ENCODE data around the gene ZNRF4.
"Not testable (repeated sequence)": the region's sequence is repeated elsewhere in the genome, so short reads cannot be mapped to it uniquely, and the experiment has no call there.

The ZNRF4 gene, protein sequence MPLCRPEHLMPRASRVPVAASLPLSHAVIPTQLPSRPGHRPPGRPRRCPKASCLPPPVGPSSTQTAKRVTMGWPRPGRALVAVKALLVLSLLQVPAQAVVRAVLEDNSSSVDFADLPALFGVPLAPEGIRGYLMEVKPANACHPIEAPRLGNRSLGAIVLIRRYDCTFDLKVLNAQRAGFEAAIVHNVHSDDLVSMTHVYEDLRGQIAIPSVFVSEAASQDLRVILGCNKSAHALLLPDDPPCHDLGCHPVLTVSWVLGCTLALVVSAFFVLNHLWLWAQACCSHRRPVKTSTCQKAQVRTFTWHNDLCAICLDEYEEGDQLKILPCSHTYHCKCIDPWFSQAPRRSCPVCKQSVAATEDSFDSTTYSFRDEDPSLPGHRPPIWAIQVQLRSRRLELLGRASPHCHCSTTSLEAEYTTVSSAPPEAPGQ

DNA sequence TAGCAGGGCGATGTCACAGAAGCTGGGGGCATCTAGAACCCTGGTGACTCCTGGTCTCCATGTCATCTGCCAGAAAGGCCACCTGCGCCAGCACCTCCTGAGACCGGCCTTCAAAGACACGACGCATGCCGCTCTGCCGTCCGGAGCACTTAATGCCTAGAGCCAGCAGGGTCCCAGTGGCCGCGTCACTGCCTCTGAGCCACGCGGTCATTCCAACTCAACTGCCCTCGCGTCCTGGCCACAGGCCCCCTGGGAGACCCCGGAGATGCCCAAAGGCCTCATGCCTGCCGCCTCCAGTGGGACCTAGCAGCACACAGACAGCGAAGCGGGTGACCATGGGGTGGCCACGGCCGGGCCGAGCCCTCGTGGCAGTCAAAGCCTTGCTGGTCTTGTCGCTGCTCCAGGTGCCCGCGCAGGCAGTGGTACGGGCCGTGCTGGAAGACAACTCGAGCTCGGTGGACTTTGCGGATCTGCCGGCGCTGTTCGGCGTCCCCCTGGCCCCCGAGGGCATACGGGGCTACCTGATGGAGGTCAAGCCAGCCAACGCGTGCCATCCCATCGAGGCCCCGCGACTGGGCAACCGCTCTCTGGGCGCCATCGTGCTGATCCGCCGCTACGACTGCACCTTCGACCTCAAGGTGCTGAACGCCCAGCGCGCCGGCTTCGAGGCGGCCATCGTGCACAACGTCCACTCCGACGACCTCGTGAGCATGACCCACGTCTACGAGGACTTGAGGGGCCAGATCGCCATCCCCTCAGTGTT, at the start of gene ZNRF4:
ZNRF4 (plus strand) TSS at position 51 of the 763 bp plus-strand sequence; CDS start at position 126, 75 bp downstream.
- Mint-ChIP-seq H3K27ac (no peak within 1 kb of the TSS), H3K9me3 (no peaks in the 10 kb centered on the region), H3K27me3 (peaks cover 17% of the 10 kb centered on the region), H3K4me1 (no peaks in the 10 kb centered on the region), H3K4me3 (no peak within 1 kb of the TSS)
- no peak for DNase-seq
- no peak for ATAC-seq

DNA sequence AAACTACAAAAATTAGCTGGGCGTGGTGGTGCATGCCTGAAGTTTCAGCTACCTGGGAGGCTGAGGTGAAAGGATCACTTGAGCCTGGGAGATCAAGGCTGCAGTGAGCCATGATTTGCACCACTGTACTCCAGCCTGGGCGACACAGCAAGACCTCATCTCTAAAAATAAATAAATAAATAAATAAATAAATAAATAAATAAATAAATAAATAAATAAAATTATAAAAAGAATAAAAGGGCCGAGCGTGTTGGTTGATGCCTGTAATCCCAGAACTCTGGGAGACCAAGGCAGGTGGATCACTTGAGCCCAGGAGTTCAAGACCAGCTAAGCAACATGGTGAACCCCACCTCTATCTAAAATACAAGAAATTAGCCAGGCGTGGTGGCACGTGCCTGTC, 49.0 kb upstream of the ZNRF4 start:
- not testable (repeated sequence) for H3K4me1 Mint-ChIP-seq

DNA sequence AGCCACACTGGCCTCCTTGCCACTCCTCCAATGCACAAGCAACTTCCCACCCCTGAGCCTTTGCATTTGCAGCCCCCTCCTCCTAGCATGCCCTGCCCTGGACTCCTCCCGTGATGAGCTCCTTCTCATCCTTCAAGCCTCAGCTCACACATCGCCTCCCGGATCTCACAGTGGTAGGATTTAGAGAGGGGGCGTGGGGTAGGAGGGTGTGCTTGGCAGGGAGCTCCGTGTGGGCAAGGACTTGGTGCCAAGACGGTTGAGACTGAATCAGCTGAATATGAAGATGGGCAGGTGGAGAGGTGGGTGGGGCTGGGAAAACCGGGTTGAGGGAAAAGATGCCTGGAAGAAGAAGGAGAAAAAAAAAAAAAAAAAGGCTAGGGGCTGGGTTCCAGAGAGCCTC, 48.4 kb upstream of the ZNRF4 start:
- ATAC-seq (no peak), DNase-seq (no peak)
- H3K9me3 Mint-ChIP-seq = peaks cover 13 to 31% of the 10 kb centered on the region in 2 donors
- H3K27me3 Mint-ChIP-seq = peaks cover 26% of the 10 kb centered on the region
- H3K4me3 Mint-ChIP-seq = no peak overlapping the region
- no peaks in the 10 kb centered on the region for H3K4me1 Mint-ChIP-seq
- no peak overlapping the region for H3K27ac Mint-ChIP-seq

More for the DNA sequence above, 49.0 kb upstream of the ZNRF4 start:
- not testable (repeated sequence) for H3K27ac Mint-ChIP-seq, H3K4me3 Mint-ChIP-seq, ATAC-seq, DNase-seq
- Mint-ChIP-seq H3K27me3 (peaks cover 26% of the 10 kb centered on the region), H3K9me3 (peaks cover 13 to 31% of the 10 kb centered on the region in 2 donors)

DNA sequence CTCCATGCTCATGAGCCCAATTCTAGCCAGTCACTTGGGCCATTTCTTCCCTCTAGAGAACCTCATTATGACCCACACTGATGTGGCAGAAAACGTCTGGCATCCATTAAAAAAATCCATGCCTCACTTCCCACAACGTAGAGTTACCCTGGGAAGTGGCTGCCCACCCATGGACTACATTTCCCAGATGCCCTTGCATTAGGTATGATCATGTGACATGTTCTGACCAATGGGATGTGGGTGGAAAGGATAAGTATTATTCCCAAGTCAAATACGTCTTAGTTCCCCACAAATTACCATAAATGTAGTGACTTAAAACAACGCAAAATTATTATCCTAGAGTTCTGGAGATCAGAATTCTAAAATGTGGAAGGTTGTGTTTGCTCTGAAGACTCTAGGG, 47.9 kb upstream of the ZNRF4 start:
- Mint-ChIP-seq H3K27ac (no peak overlapping the region), H3K4me3 (no peak overlapping the region), H3K4me1 (no peaks in the 10 kb centered on the region), H3K9me3 (peaks cover 13 to 31% of the 10 kb centered on the region in 2 donors), H3K27me3 (peaks cover 26% of the 10 kb centered on the region)
- DNase-seq = no peak
- ATAC-seq = no peak

DNA sequence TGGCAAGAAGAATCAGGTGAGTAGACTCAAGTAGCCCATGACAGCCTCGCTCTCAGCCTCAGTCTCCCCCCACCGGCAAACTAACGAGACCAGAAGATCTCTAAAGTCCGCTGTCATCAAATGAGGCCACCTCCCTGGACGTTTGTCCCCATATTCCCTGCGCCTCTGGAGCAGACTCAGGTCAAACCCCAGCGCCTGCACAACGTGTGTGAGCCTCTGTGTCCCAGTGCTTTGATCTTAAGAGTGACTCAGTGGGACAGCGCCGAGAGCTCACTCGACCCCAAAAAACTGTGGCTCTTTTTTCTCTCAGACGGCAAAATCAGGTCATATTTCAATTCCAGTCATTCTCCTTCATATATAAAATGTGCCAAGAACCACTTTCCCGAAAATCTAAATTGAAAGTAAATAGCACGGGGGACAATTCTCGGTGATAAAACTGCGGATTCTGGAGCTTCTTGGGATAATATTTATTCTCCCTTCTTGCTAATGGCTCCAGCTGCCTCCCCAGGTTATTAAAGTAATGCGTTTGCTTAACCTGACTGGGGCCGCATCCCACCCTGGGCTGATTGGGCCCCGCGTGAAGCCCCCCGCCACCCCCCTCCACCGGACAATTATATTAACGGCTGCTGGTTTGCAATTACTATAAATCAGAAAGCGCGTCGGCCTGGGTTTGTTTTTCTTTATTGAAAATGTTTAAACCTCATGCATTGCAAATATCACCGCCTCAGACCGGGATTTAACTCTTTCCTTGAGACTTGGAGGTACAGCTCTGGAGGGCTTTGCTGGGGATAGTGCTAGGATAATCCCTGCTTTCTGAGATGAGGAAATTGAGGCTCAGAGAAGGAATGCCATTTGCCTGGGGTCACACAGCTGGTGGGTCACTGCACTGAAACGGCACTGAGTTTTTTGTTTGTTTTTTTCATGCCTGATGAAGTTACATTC, 37.5 kb upstream of the ZNRF4 start:
- no peak overlapping the region for H3K27ac Mint-ChIP-seq
- ATAC-seq = no peak

DNA sequence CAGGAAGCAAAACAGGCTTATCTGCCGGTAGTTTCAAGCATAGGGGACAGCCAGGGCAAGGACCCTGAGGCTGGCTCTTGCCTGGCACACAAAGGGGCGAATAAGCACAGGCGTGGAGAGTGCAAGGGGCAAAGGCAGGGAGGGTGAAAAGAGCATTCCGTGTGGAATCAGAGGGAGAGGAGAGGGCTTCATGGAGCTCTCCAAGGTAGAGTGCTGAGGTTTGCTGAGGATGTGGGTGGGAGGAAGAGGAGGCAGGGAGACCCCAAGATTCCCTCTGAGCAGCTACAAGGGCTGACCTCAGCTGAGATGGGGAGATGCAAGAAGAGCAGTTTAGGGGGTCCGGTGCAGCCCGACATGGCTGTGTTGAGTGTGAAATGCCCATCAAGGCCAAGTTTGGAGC, 36.5 kb upstream of the ZNRF4 start:
- no peaks in the 10 kb centered on the region for H3K4me1 Mint-ChIP-seq
- no peak overlapping the region for H3K27ac Mint-ChIP-seq
- ATAC-seq (no peak), DNase-seq (no peak)
- H3K27me3 Mint-ChIP-seq = peaks cover 64% of the 10 kb centered on the region
- H3K4me3 Mint-ChIP-seq = no peak overlapping the region
- H3K9me3 Mint-ChIP-seq = peaks cover 4 to 5% of the 10 kb centered on the region in 2 donors

More for the DNA sequence above, 37.5 kb upstream of the ZNRF4 start:
- H3K27me3 Mint-ChIP-seq = peaks cover 58% of the 10 kb centered on the region
- H3K4me3 Mint-ChIP-seq = no peak overlapping the region
- H3K4me1 Mint-ChIP-seq = no peaks in the 10 kb centered on the region
- no peaks in the 10 kb centered on the region for H3K9me3 Mint-ChIP-seq
- DNase-seq = no peak

DNA sequence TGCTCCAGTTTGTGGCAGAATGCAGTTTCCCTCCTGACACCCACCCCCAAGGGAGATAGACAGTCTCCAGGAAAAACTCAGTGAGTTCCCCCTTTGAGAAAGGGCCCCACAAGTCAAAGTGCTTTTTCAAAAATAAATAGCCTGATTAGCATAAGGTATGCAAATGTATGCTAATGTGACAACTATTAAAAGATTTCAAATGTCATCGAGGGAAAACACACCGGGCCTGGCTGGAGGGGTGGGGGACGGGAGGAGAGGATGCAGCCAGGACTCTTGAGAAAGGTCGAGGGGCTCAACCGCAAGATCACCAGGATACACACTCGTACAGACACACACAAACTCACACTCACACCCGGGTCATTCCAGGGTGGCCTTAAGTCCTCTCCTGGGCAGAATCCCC, 34.3 kb upstream of the ZNRF4 start:
- H3K4me3 Mint-ChIP-seq = no peak overlapping the region
- ATAC-seq (no peak), DNase-seq (no peak)
- no peak overlapping the region for H3K27ac Mint-ChIP-seq
- H3K4me1 Mint-ChIP-seq = no peaks in the 10 kb centered on the region
- peaks cover 78% of the 10 kb centered on the region for H3K27me3 Mint-ChIP-seq
- peaks cover 9 to 11% of the 10 kb centered on the region in 2 donors for H3K9me3 Mint-ChIP-seq

DNA sequence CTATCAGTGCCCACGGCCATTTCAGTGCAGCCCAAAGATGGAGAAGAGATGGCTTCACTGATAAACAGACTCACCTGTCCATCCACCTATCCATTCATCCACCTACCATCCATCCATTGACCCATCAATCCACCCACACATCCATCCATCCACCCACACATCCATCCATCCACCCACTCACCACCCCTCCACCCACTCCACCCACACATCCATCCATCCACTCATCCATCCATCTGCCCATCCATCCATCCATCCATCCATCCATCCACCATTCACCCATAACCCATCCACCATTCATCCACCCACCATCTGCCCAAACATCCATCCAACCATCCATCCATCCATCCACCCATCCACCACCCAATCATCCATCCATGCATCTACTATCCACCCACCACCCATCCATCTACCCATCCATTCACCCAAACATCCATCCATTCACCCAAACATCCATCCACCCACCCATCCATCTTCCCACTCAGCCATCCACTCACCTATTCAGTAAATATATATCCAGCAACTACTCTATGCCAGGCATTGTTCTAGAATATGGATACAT, 31.6 kb upstream of the ZNRF4 start:
- H3K27me3 Mint-ChIP-seq = peaks cover 71% of the 10 kb centered on the region

DNA sequence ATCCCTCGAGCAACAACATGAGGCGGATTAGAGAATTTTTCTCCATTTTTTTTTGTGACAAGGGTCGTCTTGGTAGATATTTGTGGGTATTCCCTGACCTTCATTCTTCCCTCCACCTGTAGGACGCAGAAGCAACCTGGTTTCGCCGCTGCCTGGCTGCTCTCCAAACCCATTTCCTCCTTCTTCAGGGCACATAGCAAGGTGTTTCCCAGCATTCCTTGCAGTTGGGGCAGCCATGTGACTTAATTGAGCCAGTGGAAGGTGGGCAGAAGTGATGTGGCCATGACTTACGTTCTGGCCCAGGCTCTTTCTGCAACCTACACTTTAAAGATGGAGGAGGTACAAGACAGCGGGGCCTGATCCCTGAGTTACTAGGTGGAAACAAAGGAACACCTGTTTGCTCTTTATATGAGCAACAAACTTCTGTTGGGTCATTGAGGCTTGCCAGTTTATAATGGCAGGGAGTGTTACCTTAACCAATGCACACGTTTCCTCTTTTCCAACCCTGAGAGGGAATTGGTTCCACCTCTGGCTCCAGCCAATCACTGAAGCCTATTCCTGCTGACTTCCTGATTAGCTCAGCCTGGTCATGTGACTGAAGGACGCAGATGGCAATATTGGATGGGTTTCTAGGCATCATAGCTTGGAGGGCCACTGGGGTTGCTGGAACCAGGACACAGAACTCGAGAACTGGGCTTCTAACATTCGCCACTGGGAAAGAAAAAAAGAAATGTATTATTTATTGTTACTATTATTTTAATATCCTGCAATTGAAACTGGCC, 30.8 kb upstream of the ZNRF4 start:
- peak overlapping the region in 1 of 2 donors; percentile 17 for H3K27ac Mint-ChIP-seq
- ATAC-seq = no peak
- peaks cover 64% of the 10 kb centered on the region for H3K27me3 Mint-ChIP-seq
- H3K4me3 Mint-ChIP-seq = no peak overlapping the region
- DNase-seq = no peak
- H3K4me1 Mint-ChIP-seq = no peaks in the 10 kb centered on the region
- H3K9me3 Mint-ChIP-seq = peaks cover 9 to 11% of the 10 kb centered on the region in 2 donors

More for the DNA sequence above, 31.6 kb upstream of the ZNRF4 start:
- Mint-ChIP-seq H3K4me3 (no peak overlapping the region), H3K9me3 (peaks cover 9 to 11% of the 10 kb centered on the region in 2 donors), H3K4me1 (no peaks in the 10 kb centered on the region), H3K27ac (no peak overlapping the region)
- no peak for ATAC-seq
- DNase-seq = no peak

DNA sequence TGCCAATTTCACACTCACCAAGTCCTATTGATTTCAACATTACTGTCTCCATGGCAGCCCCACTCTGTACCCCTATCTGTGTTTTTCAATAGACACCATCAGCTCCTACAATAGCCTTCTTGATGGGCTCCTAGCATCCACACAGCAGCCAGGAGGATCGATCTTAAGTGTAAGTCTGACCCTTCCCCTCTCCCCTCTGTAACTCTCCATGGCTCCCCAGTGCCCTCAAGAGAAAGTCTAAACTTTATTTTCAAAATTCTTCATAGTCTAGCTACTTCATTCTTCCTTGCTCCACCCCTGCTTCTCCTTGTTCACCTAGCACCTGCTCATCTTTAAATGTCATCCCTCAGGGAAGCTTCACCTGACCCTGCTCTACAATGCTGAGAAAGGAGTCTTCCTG, 30.0 kb upstream of the ZNRF4 start:
- ATAC-seq (no peak), DNase-seq (no peak)
- Mint-ChIP-seq H3K4me3 (no peak overlapping the region), H3K27ac (no peak overlapping the region), H3K27me3 (peaks cover 58% of the 10 kb centered on the region), H3K4me1 (no peaks in the 10 kb centered on the region), H3K9me3 (peaks cover 9 to 11% of the 10 kb centered on the region in 2 donors)

DNA sequence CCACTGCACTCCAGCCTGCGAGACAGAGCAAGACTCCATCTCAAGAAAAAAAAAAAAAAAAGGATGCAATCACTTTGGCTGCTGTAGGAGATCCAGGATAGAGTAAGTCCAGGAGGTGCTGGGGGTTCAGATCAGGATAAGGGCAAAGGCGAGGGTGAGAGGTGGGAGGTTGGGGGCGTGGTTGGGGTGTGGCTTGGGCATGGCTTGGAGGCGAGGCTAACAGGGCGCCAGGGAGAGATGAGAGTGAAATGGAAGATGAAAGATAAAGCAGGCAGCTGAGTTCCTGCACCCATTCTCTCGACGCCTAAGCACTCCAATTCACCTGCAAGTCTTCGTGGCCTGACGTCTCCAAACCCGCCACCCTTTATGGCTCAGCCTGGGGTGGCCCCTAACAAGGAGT, 25.0 kb upstream of the ZNRF4 start:
- peaks cover 8% of the 10 kb centered on the region for H3K4me1 Mint-ChIP-seq
- H3K9me3 Mint-ChIP-seq = peaks cover 4 to 9% of the 10 kb centered on the region in 2 donors
- H3K27me3 Mint-ChIP-seq = peaks cover 54% of the 10 kb centered on the region
- H3K27ac Mint-ChIP-seq = no peak overlapping the region
- ATAC-seq = no peak
- no peak overlapping the region for H3K4me3 Mint-ChIP-seq
- no peak for DNase-seq

DNA sequence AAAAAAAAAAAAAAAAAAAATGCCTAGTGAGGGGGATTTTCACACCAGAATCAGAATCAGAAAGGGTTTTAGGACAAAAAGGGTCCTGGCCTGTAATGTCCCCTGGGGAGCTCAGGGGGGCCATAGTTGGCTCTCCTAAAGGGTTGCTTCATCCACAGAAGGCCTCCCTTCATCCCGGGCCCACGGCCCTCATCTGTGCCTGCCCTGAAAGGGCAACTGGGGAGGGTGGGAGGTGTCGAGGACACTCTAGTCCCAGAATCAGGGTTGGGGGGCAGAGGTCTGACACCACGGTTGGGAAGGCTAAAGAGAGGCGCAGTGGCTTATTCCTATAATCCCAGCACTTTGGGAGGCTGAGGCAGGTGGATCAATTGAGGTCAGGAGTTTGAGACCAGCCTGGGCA, 22.5 kb upstream of the ZNRF4 start:
- peaks cover 16% of the 10 kb centered on the region for H3K4me1 Mint-ChIP-seq
- H3K27ac Mint-ChIP-seq = no peak overlapping the region
- DNase-seq (no peak), ATAC-seq (no peak)
- peaks cover 4 to 9% of the 10 kb centered on the region in 2 donors for H3K9me3 Mint-ChIP-seq
- no peak overlapping the region for H3K4me3 Mint-ChIP-seq
- H3K27me3 Mint-ChIP-seq = peaks cover 55% of the 10 kb centered on the region

DNA sequence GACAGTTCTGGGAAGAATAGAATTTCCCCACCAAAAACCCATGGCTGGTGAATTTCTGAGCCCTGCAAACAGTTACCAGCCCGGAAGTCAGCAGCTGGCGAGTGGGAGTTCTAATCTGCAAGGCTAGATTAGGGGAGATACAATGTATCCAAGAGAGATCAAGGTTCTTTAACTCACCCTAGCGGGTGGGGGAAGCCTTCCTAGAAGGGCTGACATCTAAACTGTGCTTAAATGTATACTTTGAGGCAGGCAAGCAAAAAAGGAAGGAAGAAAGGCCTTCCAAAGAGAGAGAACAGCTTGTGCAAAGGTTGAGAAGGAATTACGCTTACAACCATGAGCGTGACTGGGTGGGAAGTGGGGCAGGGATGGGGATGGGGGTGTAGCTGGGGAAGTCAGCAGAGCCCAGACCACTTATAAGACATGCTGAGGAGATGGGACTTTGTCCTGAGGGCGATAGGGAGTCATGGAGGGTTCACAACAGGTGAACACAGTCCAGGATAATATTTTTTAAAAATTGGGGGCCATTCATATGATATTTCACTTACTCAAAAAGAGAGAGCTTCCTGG, 20.8 kb upstream of the ZNRF4 start:
- H3K27me3 Mint-ChIP-seq = peaks cover 60% of the 10 kb centered on the region
- H3K4me1 Mint-ChIP-seq = peaks cover 16% of the 10 kb centered on the region
- no peak for DNase-seq
- H3K27ac Mint-ChIP-seq = no peak overlapping the region
- no peak overlapping the region for H3K4me3 Mint-ChIP-seq
- peaks cover 4 to 9% of the 10 kb centered on the region in 2 donors for H3K9me3 Mint-ChIP-seq
- ATAC-seq = no peak

All from stimulated activated naive CD8-positive, alpha-beta T cell treated with anti-CD3 and anti-CD28 coated beads, Interleukin-15, amount 100 ng/mL, for 72 hours (primary cell).